Immature natural killer cell (primary cell): Measurements from ENCODE around the gene FAM120B. TPM values are rescaled to one million over a fixed set of nuclear protein-coding genes. Genes with fewer than 3 reads are reported as not detected.
A peak's percentile ranks its signal among the peaks of the same experiment; 100 is the strongest.

ENCODE experiments used
- DNase-seq, 3 donors: peaks; one replicate each; pipeline ENCODE4 v3.0.0; 2022; ENCODE audit warnings: mixed read lengths in 1 of 3
- H3K27ac Mint-ChIP-seq, 6 donors: one replicate each; pipeline ENCODE4 v1.8.0; 2020; ENCODE audit warnings: mixed read lengths in 6 of 6, mild to moderate bottlenecking in 5 of 6, inconsistent platforms in 4 of 6, moderate library complexity in 3 of 6
- H3K27me3 Mint-ChIP-seq, 3 donors: one replicate each; pipeline ENCODE4 v1.8.0; 2020 to 2021; ENCODE audit warnings: low read depth in 3 of 3, mild to moderate bottlenecking in 3 of 3, mixed read lengths in 3 of 3, moderate library complexity in 3 of 3, inconsistent platforms in 1 of 3
- H3K36me3 Mint-ChIP-seq, 3 donors: one replicate each; pipeline ENCODE4 v1.8.0; 2020; ENCODE audit warnings: mixed read lengths in 3 of 3, inconsistent platforms in 2 of 3, mild to moderate bottlenecking in 2 of 3
- H3K4me1 Mint-ChIP-seq, 2 donors: one replicate each; pipeline ENCODE4 v1.8.0; 2020; ENCODE audit warnings: inconsistent platforms in 2 of 2, mild to moderate bottlenecking in 2 of 2, mixed read lengths in 2 of 2, moderate library complexity in 1 of 2
- H3K4me3 Mint-ChIP-seq, 5 donors: one replicate each; pipeline ENCODE4 v1.8.0; 2020; ENCODE audit warnings: mild to moderate bottlenecking in 5 of 5, mixed read lengths in 5 of 5, inconsistent platforms in 3 of 5, moderate library complexity in 3 of 5
- H3K9me3 Mint-ChIP-seq, 6 donors: one replicate each; pipeline ENCODE4 v1.8.0; 2020; ENCODE audit warnings: mild to moderate bottlenecking in 6 of 6, mixed read lengths in 6 of 6, inconsistent platforms in 4 of 6, moderate library complexity in 3 of 6
- polyA plus RNA-seq, 3 donors: library from polyadenylated mRNA; unstranded; fragments of 300-500 nt; fragmentation: Illumina TruSeq; gene quantifications; one replicate each; pipeline ENCODE4 v1.2.3, GENCODE V29; 2021

The FAM120B gene
- polyA plus RNA-seq, 3 donors from 2014 or later: 17.4 to 43.1 (median 26.2) TPM

DNA sequence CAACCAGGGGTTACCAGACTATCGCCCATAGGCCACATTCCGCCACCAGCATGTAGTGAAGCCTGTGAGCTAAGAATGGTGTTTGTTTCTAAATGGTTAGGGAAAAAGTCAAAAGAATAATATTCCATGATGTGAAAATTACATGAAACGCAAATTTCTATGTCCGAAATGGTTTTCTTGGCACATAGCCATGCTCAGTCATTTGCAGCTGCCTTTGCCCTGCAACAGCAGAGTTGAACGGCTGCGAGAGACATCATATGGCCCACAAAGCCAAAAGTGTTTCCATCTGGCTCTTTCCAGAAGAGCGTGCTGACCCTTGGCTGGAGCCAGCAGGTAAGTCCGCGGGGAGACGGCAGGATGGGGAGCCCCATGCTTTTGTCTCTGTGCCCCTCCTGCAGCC lies 60.7 kb downstream of the FAM120B start:
- Mint-ChIP-seq H3K27ac (no peak overlapping the region), H3K36me3 (peaks cover 14 to 42% (median 19%) of the 10 kb centered on the region in 3 donors), H3K4me3 (no peak overlapping the region), H3K9me3 (no peaks in the 10 kb centered on the region), H3K4me1 (peaks cover 26 to 68% of the 10 kb centered on the region in 2 donors), H3K27me3 (peaks cover 0 to 3% (median 0%) of the 10 kb centered on the region in 3 donors)
- DNase-seq: no peak

DNA sequence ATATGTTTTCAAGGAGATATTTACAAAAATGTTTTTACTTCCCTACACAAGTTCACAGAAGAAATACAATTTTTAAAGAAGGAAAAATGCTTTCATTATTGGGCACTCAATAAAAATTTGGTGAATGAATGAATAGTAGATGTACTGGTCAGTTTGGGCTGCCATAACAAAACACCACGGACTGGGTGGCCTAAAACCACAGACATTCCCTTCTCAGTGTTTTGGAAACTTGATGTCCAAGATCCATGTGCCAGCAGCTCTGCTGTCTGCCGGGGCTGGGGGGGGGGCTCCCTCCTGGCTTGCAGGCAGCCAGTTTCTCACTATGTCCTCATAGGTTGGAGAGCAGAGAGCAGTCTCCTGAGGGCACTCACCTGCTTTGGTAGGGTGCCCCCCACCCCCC lies 62.0 kb downstream of the FAM120B start:
- no peak for DNase-seq
- H3K36me3 Mint-ChIP-seq: peaks cover 8 to 40% (median 18%) of the 10 kb centered on the region in 3 donors
- H3K27me3 Mint-ChIP-seq: peaks cover 0 to 3% (median 0%) of the 10 kb centered on the region in 3 donors
- no peak overlapping the region for H3K4me3 Mint-ChIP-seq
- H3K4me1 Mint-ChIP-seq: peaks cover 27 to 69% of the 10 kb centered on the region in 2 donors
- no peaks in the 10 kb centered on the region for H3K9me3 Mint-ChIP-seq
- H3K27ac Mint-ChIP-seq: peak overlapping the region in 1 of 6 donors; percentile 34

DNA sequence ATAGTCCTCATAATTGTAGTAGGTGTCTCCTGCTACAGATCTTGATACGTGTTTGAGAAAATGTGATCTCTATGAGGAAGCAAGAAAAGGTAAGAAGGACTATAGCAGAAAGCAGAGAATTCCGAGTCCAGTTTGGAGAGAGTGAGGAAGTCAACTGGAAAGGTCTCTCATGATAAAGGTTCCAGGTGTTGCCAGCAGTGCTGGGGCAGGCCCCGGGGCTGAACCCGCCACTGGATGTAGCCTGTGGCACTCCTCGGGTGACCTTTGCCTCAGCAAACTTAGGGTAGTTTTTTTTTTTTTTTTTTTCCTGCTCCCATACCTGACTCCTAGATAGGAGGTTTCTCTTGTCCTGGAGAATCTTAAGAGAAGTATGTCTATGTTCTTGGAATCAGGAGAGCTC lies 62.8 kb downstream of the FAM120B start:
- peaks cover 4 to 41% (median 21%) of the 10 kb centered on the region in 3 donors for H3K36me3 Mint-ChIP-seq
- no peak for DNase-seq
- H3K4me1 Mint-ChIP-seq: peaks cover 26 to 70% of the 10 kb centered on the region in 2 donors
- no peak overlapping the region for H3K4me3 Mint-ChIP-seq
- peak overlapping the region in 1 of 6 donors; percentile 6 for H3K27ac Mint-ChIP-seq
- H3K27me3 Mint-ChIP-seq: peaks cover 0 to 2% (median 0%) of the 10 kb centered on the region in 3 donors
- H3K9me3 Mint-ChIP-seq: no peaks in the 10 kb centered on the region

DNA sequence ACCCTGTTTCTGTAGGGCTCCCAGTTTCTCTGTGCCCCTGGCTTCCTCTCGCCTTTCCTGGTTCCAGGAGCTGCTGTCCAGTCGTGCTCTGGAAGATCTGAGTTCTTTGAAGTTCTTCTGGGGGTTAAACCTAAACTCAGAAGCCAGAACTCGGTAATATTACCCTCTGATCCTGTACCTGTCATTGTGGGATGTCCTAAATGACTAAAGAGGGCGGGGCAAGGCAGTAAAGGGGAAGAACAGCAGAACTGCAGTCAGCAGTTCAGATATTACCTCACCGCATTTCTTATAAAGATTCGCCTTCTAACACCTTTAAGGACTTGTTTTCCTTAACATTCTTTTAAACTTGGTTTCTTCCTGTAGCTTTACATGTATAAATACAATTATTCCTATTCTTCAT lies 63.9 kb downstream of the FAM120B start:
- Mint-ChIP-seq H3K4me3 (no peak overlapping the region), H3K9me3 (no peaks in the 10 kb centered on the region), H3K36me3 (peaks cover 1 to 36% (median 21%) of the 10 kb centered on the region in 3 donors), H3K4me1 (peaks cover 24 to 65% of the 10 kb centered on the region in 2 donors), H3K27me3 (peaks cover 0 to 2% (median 0%) of the 10 kb centered on the region in 3 donors), H3K27ac (peak overlapping the region in 5 of 6 donors; percentile 58 to 86 (median 74))
- no peak for DNase-seq

DNA sequence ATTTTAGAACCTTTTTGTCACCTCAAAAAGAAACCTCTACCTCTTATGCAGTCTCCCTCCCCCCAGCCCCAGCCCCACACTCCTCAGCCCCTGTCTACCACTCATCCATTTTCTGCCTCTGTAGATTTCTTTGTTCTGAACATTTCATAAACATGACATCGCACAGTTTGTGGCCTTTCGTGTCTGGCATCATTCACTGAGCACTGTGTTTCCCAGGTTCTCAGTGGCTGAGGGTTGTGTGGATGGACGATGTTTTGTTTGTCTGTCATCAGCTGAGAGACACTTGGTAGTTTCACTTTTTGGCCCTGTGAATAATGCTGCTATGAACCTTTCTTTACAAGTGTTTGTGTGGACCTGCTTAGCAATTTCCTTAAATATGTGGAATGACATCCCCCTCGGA lies 64.5 kb downstream of the FAM120B start:
- no peaks in the 10 kb centered on the region for H3K9me3 Mint-ChIP-seq
- DNase-seq: no peak
- H3K4me3 Mint-ChIP-seq: peak overlapping the region in 3 of 5 donors; percentile 14 to 39 (median 18)
- peak overlapping the region; percentile 58 to 86 (median 79) for H3K27ac Mint-ChIP-seq
- H3K27me3 Mint-ChIP-seq: peaks cover 0 to 2% (median 0%) of the 10 kb centered on the region in 3 donors
- peaks cover 26 to 69% of the 10 kb centered on the region in 2 donors for H3K4me1 Mint-ChIP-seq
- H3K36me3 Mint-ChIP-seq: peaks cover 8 to 41% (median 21%) of the 10 kb centered on the region in 3 donors

DNA sequence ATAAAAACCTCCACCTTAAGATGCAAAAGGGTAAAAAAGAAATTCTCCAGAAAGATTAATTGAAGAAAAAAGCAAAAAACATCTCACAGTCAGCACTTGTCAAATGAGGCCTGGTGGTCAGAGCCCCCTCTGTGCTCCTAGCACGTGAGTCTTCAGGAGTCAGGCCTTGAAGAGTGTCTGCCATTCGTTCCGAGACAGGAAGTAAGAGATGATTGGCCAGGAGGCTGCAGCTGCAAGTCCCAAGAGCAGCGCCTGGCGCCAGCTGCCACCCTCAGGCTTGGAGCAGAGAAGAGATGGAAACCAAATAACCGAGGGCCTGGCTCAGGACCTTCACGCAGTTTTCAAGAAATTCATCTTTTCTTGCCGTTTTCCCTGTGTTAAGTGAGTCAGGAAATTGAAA lies 65.0 kb downstream of the FAM120B start:
- H3K9me3 Mint-ChIP-seq: no peaks in the 10 kb centered on the region
- H3K36me3 Mint-ChIP-seq: peaks cover 13 to 45% (median 21%) of the 10 kb centered on the region in 3 donors
- peak overlapping the region in 3 of 5 donors; percentile 0 to 39 (median 14) for H3K4me3 Mint-ChIP-seq
- H3K27me3 Mint-ChIP-seq: peaks cover 0 to 4% (median 0%) of the 10 kb centered on the region in 3 donors
- no peak for DNase-seq
- peak overlapping the region; percentile 58 to 86 (median 79) for H3K27ac Mint-ChIP-seq
- peaks cover 30 to 69% of the 10 kb centered on the region in 2 donors for H3K4me1 Mint-ChIP-seq

DNA sequence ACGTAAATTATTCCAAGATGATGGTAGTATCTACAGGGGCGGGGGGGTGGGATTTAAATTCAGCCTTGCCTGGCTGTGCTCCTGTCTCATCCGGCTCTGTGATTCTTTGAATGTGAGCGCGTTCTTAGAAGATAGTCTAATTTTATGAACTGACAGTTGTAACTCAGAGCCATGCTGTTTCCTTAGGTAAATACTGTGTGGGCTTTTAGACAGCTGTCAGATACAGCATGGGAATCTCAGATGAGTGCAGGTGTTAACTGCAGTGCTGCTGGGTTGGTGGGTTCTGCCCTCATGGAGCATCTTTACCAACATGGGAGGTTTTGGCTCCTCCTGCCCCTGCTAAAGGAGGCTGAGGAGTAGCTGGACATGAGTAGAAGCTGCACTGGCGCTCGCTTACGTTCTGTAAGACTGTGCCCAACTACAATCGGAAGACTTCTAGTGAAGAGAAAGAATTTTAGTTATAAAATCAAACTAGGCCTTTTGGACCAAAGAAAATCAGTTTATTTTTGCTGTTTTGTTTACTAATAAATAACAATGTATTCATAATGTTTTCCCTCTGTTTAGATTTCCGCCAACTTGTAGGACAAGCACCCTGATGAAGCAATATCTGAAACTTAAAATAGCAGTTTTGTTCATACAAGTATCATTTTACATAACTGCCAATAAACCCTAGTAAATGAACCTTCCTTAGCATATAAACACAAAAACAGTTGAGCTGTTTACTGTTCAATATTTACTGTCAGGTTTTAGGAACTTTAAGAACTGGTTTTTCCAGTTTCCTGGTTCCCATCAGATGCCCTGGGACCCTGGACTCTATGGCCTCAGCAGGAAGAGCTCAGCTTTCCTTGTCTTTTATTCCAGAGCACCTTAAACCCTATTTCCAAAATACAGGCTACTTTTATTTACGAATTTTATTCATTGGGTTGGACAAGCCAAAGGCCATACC lies 66.1 kb downstream of the FAM120B start:
- no peaks in the 10 kb centered on the region for H3K9me3 Mint-ChIP-seq
- H3K27me3 Mint-ChIP-seq: peaks cover 0 to 4% (median 0%) of the 10 kb centered on the region in 3 donors
- peaks cover 27 to 61% of the 10 kb centered on the region in 2 donors for H3K4me1 Mint-ChIP-seq
- DNase-seq: no peak
- H3K36me3 Mint-ChIP-seq: peaks cover 14 to 35% (median 21%) of the 10 kb centered on the region in 3 donors
- peak overlapping the region in 2 of 6 donors; percentile 19 to 63 for H3K27ac Mint-ChIP-seq
- no peak overlapping the region for H3K4me3 Mint-ChIP-seq

DNA sequence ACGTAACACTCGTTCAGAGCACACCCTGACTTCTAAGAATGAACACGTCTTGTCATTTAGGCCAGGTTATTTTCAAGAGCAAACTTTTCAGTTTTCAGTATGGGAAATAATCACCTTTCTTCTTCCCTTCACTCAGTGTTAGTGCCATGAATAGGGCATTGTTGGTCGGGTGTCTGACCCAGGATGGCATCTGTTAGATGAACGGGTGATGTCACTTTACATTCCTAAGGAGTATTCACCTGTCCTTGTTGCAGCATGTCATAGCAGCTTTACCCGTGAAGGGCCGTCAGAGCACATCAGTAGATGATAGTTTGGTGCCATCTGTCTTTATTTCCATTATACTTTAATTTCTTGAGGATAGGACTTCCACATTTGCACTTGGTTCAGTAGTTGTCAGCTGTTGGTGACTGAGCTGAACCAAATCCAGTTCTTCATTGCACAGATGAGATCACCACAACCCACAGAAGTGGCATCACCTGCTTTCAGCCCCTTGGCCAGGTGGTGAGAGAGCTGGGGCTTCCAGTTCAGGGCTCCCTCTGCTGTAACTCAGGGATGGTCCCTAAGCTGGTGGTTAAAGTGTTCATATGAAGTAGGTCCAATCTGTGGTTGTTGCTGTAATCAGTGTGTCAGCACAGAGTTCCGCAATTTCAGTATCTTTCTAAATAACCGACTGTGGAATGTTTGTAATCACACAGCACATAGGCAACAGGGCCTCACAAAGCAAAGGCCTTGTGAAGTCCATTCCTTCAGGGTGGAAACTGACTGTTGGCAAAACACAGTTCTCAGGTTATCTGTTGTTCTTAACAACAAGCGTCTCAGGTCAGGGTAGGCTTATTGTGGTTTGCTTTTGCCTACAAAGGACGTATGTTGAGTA lies 68.2 kb downstream of the FAM120B start:
- Mint-ChIP-seq H3K27me3 (peaks cover 0 to 4% (median 2%) of the 10 kb centered on the region in 3 donors), H3K27ac (peak overlapping the region in 2 of 6 donors; percentile 29 to 41), H3K36me3 (peaks cover 12 to 23% (median 18%) of the 10 kb centered on the region in 3 donors), H3K4me3 (no peak overlapping the region), H3K9me3 (no peaks in the 10 kb centered on the region), H3K4me1 (peaks cover 39 to 68% of the 10 kb centered on the region in 2 donors)
- DNase-seq: no peak

DNA sequence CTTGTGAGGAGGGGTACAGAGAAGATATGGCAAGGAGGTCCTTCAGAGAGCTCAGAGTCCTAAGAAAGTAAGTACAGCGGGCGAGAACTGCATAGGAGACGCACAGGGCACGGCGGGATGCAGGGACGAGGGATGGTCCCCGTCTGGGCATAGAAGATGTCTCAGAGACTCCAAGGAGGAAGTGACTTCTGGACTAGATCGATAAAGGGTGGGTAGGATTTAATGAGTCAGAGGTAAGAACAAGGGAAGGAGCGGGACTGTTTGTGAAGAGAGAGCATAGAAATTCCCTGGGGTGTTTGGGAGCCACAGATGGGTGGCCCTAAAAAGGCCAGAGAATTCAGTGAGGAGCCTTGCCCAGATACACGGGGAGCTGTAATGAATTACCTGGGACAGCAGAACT lies 69.1 kb downstream of the FAM120B start:
- no peaks in the 10 kb centered on the region for H3K9me3 Mint-ChIP-seq
- no peak overlapping the region for H3K4me3 Mint-ChIP-seq
- H3K27me3 Mint-ChIP-seq: peaks cover 0 to 2% (median 2%) of the 10 kb centered on the region in 3 donors
- peaks cover 42 to 73% of the 10 kb centered on the region in 2 donors for H3K4me1 Mint-ChIP-seq
- DNase-seq: no peak
- peak overlapping the region in 3 of 6 donors; percentile 0 to 8 (median 2) for H3K27ac Mint-ChIP-seq
- H3K36me3 Mint-ChIP-seq: peaks cover 12 to 23% (median 18%) of the 10 kb centered on the region in 3 donors

DNA sequence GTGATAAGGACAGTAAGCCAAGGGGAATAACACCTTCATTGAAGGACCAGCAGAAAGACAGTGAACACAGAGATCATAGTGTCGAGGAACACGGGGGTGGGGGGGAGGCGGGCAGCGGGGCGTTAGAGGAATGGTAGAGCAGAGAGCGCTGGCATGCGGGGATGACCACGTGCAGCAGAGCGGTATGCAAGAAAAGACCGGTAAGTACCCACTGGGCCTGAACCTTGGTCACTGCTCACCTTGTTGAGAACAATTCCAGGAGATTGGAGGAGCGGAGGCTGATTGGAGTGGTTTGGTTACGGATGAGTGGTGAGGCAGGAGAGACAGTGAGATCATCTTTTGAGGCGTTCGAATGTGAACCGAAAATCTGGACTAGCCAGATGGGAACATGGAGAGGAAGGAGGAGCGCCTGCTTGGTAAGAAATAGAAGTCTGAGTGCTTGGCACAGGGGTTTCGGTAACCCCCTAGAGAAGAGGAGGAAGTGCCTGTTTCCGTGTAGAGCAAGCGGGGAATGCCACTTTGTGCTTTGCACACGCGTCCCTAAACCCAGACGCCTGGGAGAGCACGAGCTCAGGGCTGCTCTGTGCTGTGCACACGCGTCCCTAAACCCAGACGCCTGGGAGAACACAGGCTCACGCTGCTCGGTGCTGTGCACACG lies 70.0 kb downstream of the FAM120B start:
- peak overlapping the region in 2 of 5 donors; percentile 9 to 39 for H3K4me3 Mint-ChIP-seq
- peaks cover 7 to 18% (median 18%) of the 10 kb centered on the region in 3 donors for H3K36me3 Mint-ChIP-seq
- peak overlapping the region in 5 of 6 donors; percentile 19 to 74 (median 49) for H3K27ac Mint-ChIP-seq
- H3K9me3 Mint-ChIP-seq: no peaks in the 10 kb centered on the region
- peaks cover 33 to 70% of the 10 kb centered on the region in 2 donors for H3K4me1 Mint-ChIP-seq
- DNase-seq: no peak
- H3K27me3 Mint-ChIP-seq: peaks cover 0 to 2% (median 2%) of the 10 kb centered on the region in 3 donors

DNA sequence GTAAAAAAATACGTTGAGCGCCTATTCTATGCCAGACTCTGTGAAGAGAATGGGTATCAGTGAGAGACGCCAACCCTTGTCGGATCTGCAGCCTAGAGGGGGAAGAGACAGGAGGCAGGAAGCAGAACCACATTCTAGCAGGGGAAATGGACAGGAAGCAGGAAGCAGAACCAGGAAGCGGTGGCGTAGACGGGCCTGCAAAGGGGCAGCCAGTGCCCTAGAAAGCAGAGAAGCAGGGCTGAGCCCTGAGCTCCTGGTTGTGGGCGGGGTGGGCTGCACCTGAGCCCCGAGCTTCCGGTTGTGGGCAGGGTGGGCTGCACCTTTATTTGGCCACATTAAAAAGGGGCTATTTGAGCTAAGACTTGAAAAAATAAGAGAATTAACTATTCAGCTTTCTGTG lies 71.9 kb downstream of the FAM120B start:
- peak; percentile 55 to 59 (median 59) for DNase-seq
- no peaks in the 10 kb centered on the region for H3K9me3 Mint-ChIP-seq
- H3K4me3 Mint-ChIP-seq: peak overlapping the region; percentile 62 to 84 (median 79)
- H3K27me3 Mint-ChIP-seq: peaks cover 0 to 2% (median 2%) of the 10 kb centered on the region in 3 donors
- H3K36me3 Mint-ChIP-seq: peaks cover 9 to 18% (median 17%) of the 10 kb centered on the region in 3 donors
- peaks cover 29 to 60% of the 10 kb centered on the region in 2 donors for H3K4me1 Mint-ChIP-seq
- peak overlapping the region; percentile 82 to 93 (median 88) for H3K27ac Mint-ChIP-seq

DNA sequence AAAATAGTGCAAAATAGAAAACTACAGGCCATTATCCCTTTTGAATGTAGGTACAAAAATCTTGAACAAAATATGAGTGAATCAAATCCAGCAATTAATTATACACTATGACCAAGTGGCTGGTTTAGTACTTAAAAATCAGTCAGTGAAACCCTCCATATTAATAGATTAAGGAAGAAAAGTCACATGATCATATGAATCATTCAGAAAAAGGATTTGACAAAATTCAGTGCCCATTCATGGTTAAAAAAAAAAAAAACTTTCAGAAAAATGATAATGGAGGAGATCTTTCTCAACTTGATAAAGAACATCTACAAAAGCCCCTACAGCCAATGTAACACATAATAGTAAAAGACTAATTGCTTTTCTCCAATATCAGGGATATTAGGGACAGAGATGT lies 75.0 kb downstream of the FAM120B start:
- H3K27ac Mint-ChIP-seq: peak overlapping the region in 4 of 6 donors; percentile 2 to 56 (median 10)
- DNase-seq: no peak
- peaks cover 0 to 6% (median under 1%) of the 10 kb centered on the region in 3 donors for H3K27me3 Mint-ChIP-seq
- H3K36me3 Mint-ChIP-seq: peaks cover 4 to 7% (median 5%) of the 10 kb centered on the region in 3 donors
- no peaks in the 10 kb centered on the region for H3K9me3 Mint-ChIP-seq
- no peak overlapping the region for H3K4me3 Mint-ChIP-seq
- peaks cover 23 to 36% of the 10 kb centered on the region in 2 donors for H3K4me1 Mint-ChIP-seq
